Astrocyte (in vitro differentiated cells and primary cell): Measurements from ENCODE around the gene SERINC1. TPM values are rescaled to one million over a fixed set of nuclear protein-coding genes. Genes with fewer than 3 reads are reported as not detected.
A peak's percentile ranks its signal among the peaks of the same experiment; 100 is the strongest.

Source experiments
- DNase-seq: peaks from one replicate; pipeline ENCODE4 v3.0.0-alpha.2; 2010; ENCODE audit warnings: low read depth
- FAIRE-seq: peaks from 2 replicates; lab custom pipeline; 2011; peaks lifted over from hg19 to GRCh38; lab: Jason Lieb, UNC
- H2AFZ ChIP-seq: 2 replicates; pipeline ENCODE4 v1.6.0; 2012; ENCODE audit warnings: low read depth, low read length, inconsistent platforms
- H3K27ac ChIP-seq: 2 replicates; pipeline ENCODE4 v1.5.1; 2011; ENCODE audit warnings: low read depth, low read length, inconsistent platforms
- H3K27me3 ChIP-seq: 2 replicates; pipeline ENCODE4 v1.6.0; 2011; ENCODE audit warnings: low read length, inconsistent platforms; ENCODE audit not compliant: insufficient read depth
- H3K36me3 ChIP-seq: 2 replicates; pipeline ENCODE4 v1.5.1; 2011; ENCODE audit warnings: low read length, inconsistent platforms; ENCODE audit not compliant: insufficient read depth
- H3K4me1 ChIP-seq: 2 replicates; pipeline ENCODE4 v1.5.1; 2011; ENCODE audit warnings: low read length, inconsistent platforms; ENCODE audit not compliant: insufficient read depth
- H3K4me2 ChIP-seq: 2 replicates; pipeline ENCODE4 v1.6.0; 2012; ENCODE audit warnings: low read length, inconsistent platforms
- H3K4me3 ChIP-seq: 2 replicates; pipeline ENCODE4 v1.5.1; 2011; ENCODE audit warnings: low read depth, mild to moderate bottlenecking, low read length, inconsistent platforms; ENCODE audit not compliant: insufficient read depth
- H3K79me2 ChIP-seq: 2 replicates; pipeline ENCODE4 v1.6.0; 2012; ENCODE audit warnings: mild to moderate bottlenecking, low read length, inconsistent platforms; ENCODE audit not compliant: insufficient read depth
- H3K9ac ChIP-seq: 2 replicates; pipeline ENCODE4 v1.6.0; 2012; ENCODE audit warnings: mild to moderate bottlenecking, low read length, inconsistent platforms
- H3K9me3 ChIP-seq: 2 replicates; pipeline ENCODE4 v1.5.1; 2012; ENCODE audit warnings: low read depth, mild to moderate bottlenecking, low read length, inconsistent platforms; ENCODE audit not compliant: insufficient read depth
- H4K20me1 ChIP-seq: 2 replicates; pipeline ENCODE4 v1.6.0; 2012; ENCODE audit warnings: low read length, inconsistent platforms; ENCODE audit not compliant: insufficient read depth
- H3K27ac Mint-ChIP-seq: one replicate; pipeline ENCODE4 v1.8.0; 2021; ENCODE audit warnings: mild to moderate bottlenecking, mixed read lengths; ENCODE audit not compliant: unreplicated experiment
- H3K27me3 Mint-ChIP-seq: one replicate; pipeline ENCODE4 v1.8.0; 2021; ENCODE audit warnings: low read depth, mixed read lengths; ENCODE audit not compliant: unreplicated experiment
- H3K36me3 Mint-ChIP-seq: one replicate; pipeline ENCODE4 v1.8.0; 2021; ENCODE audit warnings: low read depth, mixed read lengths; ENCODE audit not compliant: unreplicated experiment
- H3K4me1 Mint-ChIP-seq: one replicate; pipeline ENCODE4 v1.8.0; 2021; ENCODE audit warnings: low read depth, mixed read lengths; ENCODE audit not compliant: unreplicated experiment
- H3K4me3 Mint-ChIP-seq: one replicate; pipeline ENCODE4 v1.8.0; 2021; ENCODE audit warnings: mild to moderate bottlenecking, moderate library complexity, mixed read lengths; ENCODE audit not compliant: unreplicated experiment
- H3K9me3 Mint-ChIP-seq: one replicate; pipeline ENCODE4 v1.8.0; 2021; ENCODE audit warnings: mild to moderate bottlenecking, mixed read lengths; ENCODE audit not compliant: unreplicated experiment
- EZH2 ChIP-seq: IDR thresholded peaks from 2 replicates; pipeline ENCODE4 v1.6.1; 2012; ENCODE audit warnings: mild to moderate bottlenecking, low read length, inconsistent platforms; ENCODE audit not compliant: insufficient read depth
- total RNA-seq: library from RNA; stranded (reverse); gene quantifications from 2 replicates; pipeline ENCODE4 v1.2.1, GENCODE V29; 2021
- TF ChIP-seq, protein P1 (sequence below): IDR thresholded peaks from 2 replicates; pipeline ENCODE4 v1.5.1; 2011; ENCODE audit warnings: low read depth, mild to moderate bottlenecking, inconsistent platforms, low read length, moderate library complexity; ENCODE audit not compliant: insufficient read depth

Gene SERINC1
- total RNA-seq, 1 donor from 2014 or later: 203 TPM

- Histone ChIP-seq H3K4me2 (peak overlapping the region; percentile 83), H4K20me1 (peaks cover 35% of the 10 kb centered on the region), H3K27me3 (no peaks in the 10 kb centered on the region), H3K27ac (peak overlapping the region; percentile 96), H3K36me3 (no peaks in the 10 kb centered on the region), H3K4me3 (peak overlapping the region; percentile 99), H3K9me3 (no peaks in the 10 kb centered on the region), H3K4me1 (peaks cover 15% of the 10 kb centered on the region), H2AFZ (no peak overlapping the region), H3K9ac (peak overlapping the region; percentile 100), H3K79me2 (peaks cover 61% of the 10 kb centered on the region)
- peak; percentile 5 for FAIRE-seq
- no peaks in the 10 kb centered on the region for H3K36me3 Mint-ChIP-seq
- no peaks in the 10 kb centered on the region for H3K9me3 Mint-ChIP-seq
- DNase-seq: no peak
- H3K4me3 Mint-ChIP-seq: peak overlapping the region; percentile 99
- TF ChIP-seq, protein P1, sequence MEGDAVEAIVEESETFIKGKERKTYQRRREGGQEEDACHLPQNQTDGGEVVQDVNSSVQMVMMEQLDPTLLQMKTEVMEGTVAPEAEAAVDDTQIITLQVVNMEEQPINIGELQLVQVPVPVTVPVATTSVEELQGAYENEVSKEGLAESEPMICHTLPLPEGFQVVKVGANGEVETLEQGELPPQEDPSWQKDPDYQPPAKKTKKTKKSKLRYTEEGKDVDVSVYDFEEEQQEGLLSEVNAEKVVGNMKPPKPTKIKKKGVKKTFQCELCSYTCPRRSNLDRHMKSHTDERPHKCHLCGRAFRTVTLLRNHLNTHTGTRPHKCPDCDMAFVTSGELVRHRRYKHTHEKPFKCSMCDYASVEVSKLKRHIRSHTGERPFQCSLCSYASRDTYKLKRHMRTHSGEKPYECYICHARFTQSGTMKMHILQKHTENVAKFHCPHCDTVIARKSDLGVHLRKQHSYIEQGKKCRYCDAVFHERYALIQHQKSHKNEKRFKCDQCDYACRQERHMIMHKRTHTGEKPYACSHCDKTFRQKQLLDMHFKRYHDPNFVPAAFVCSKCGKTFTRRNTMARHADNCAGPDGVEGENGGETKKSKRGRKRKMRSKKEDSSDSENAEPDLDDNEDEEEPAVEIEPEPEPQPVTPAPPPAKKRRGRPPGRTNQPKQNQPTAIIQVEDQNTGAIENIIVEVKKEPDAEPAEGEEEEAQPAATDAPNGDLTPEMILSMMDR: no peak
- TF ChIP-seq EZH2: no peak
- no peaks in the 10 kb centered on the region for H3K27me3 Mint-ChIP-seq
- H3K27ac Mint-ChIP-seq: peak overlapping the region; percentile 93
- peaks cover 3% of the 10 kb centered on the region for H3K4me1 Mint-ChIP-seq
These were observed 71.0 kb downstream of the SERINC1 start for GRCh38 chr6:122400462-122401089.

- Mint-ChIP-seq H3K36me3 (no peaks in the 10 kb centered on the region), H3K27ac (peak overlapping the region; percentile 93), H3K9me3 (no peaks in the 10 kb centered on the region), H3K4me3 (peak overlapping the region; percentile 99), H3K4me1 (peaks cover 3% of the 10 kb centered on the region), H3K27me3 (no peaks in the 10 kb centered on the region)
- DNase-seq: peak; percentile 1
- Histone ChIP-seq H3K9ac (peak overlapping the region; percentile 100), H3K4me3 (peak overlapping the region; percentile 99), H3K4me1 (peaks cover 15% of the 10 kb centered on the region), H4K20me1 (peaks cover 30% of the 10 kb centered on the region), H3K27ac (peak overlapping the region; percentile 96), H2AFZ (peak overlapping the region; percentile 99), H3K27me3 (no peaks in the 10 kb centered on the region), H3K36me3 (no peaks in the 10 kb centered on the region), H3K79me2 (peaks cover 56% of the 10 kb centered on the region), H3K4me2 (peak overlapping the region; percentile 83), H3K9me3 (no peaks in the 10 kb centered on the region)
- FAIRE-seq: no peak
- TF ChIP-seq, protein P1: no peak
These were observed 71.5 kb downstream of the SERINC1 start for GRCh38 chr6:122400121-122400450.
